VCaP (cell line): ENCODE data around the gene CCDC78.
"Not testable (repeated sequence)": the region's sequence is repeated elsewhere in the genome, so short reads cannot be mapped to it uniquely, and the experiment has no call there.

Experiments used
- H3K27ac ChIP-seq: fragments of 450-650 bp; 2 replicates; pipeline ENCODE4 v1.5.1; 2017
- TF ChIP-seq, protein P1 (sequence below): fragments of 450-650 bp; conservative IDR thresholded peaks from 2 replicates; pipeline ENCODE4 v1.5.1; 2017; ENCODE audit warnings: mild to moderate bottlenecking, moderate library complexity

CCDC78 gene

DNA sequence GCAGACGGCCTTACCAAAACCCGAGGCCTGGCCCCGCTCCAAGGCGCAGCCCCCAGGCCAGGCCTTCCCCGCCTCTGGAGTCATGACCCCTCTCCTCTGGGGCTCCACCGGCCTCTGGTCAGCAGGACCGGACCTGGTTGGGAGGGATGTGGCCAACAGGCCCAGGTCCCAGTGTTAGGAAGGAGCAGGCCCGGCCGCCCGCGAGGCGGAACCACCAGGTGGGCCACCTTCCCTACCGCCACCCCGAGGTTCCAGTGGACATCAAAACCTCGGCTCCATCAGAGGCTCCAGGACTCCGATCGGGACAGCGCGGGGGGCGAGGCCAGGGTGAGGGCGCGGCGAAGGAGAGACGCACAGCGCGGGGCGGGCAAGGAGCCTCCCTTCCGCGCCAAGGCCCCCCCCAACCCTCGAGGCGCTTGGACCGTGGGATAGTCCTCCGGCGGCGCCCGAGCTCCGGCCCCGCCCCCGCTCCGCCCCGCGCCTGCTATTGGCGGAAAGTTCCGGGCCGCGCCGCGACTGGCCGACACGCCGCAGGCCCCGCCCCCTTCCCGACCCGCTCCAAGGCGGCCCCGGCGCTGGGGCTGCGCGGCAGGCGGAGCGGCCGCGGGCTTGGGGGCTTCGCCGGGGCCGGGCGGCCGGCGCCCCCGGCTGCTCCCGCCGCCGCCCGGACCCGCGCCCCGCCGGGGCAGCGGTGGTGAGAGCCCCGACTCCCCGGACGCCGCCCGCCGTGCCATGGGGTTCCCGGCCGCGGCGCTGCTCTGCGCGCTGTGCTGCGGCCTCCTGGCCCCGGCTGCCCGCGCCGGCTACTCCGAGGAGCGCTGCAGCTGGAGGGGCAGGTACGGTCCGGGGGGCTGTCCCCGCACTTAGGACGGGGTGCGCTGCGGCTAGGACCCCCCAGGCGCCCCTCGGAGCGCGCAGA, 11.4 kb downstream of the CCDC78 start, which contains the start of gene METRN:
Gene METRN (plus strand): TSS at position 561 of the 919 bp plus-strand sequence. CDS start 172 bp downstream, at position 733.
- TF ChIP-seq, protein P1, sequence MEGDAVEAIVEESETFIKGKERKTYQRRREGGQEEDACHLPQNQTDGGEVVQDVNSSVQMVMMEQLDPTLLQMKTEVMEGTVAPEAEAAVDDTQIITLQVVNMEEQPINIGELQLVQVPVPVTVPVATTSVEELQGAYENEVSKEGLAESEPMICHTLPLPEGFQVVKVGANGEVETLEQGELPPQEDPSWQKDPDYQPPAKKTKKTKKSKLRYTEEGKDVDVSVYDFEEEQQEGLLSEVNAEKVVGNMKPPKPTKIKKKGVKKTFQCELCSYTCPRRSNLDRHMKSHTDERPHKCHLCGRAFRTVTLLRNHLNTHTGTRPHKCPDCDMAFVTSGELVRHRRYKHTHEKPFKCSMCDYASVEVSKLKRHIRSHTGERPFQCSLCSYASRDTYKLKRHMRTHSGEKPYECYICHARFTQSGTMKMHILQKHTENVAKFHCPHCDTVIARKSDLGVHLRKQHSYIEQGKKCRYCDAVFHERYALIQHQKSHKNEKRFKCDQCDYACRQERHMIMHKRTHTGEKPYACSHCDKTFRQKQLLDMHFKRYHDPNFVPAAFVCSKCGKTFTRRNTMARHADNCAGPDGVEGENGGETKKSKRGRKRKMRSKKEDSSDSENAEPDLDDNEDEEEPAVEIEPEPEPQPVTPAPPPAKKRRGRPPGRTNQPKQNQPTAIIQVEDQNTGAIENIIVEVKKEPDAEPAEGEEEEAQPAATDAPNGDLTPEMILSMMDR, result no peak
- H3K27ac ChIP-seq, result peak within 1 kb of the TSS; percentile 53

DNA sequence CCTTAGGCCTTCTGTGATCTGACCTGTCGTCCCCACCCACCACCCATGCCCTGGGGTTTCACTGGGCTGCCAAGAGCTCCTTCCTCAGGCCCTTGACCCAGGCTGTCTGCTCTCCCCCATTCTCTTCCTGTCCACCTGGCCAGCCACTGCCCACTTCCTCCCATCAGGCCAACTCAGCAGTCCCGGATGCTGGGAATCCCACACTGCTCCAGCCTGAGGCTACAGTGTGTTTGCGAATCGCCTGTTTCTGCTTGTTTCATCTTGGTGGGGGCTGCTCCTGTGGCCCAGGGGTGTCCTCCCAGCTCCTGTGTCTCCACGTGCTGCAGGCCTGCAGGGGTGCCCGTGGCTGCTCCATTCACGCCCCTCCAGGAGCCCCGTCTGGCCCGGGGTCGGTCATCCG, 12.2 kb downstream of the CCDC78 start:
- TF ChIP-seq, protein P1, result no peak
- 0 out of 2 replicates have a peak overlapping the region, but pooled peaks have one; percentile 3 for H3K27ac ChIP-seq

- not testable (repeated sequence) for H3K27ac ChIP-seq
- TF ChIP-seq, protein P1, result peak; percentile 37
Observed at GRCh38 chr16:712740-713250, 13.4 kb downstream of the CCDC78 start.

GRCh38 chr16:711548-712320, 14.5 kb downstream of the CCDC78 start:
- no peak overlapping the region for H3K27ac ChIP-seq
- TF ChIP-seq, protein P1, result peak; percentile 89

DNA sequence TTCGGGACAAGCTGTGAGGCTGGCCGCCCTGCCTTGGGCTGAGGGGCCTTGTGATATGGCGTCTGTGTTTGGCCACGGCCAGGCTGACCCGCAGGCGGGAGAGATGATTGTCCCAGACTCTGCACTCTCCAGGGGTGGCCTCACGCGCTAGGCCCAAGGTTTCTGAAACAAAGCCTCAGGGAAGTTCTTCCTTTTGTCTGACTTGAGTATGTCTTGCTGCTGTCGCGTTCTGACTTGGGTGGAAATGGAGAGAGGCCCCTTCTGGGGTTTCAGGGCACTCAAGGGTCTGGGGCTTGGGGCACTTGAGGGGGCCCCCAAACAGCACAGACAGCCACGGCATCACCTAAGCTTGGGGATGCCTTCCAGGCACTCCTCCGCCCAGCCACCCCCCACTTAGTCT, 15.2 kb downstream of the CCDC78 start:
- TF ChIP-seq, protein P1, result no peak
- H3K27ac ChIP-seq, result no peak overlapping the region

GRCh38 chr16:710500-711075, 15.7 kb downstream of the CCDC78 start:
- TF ChIP-seq, protein P1, result no peak
- H3K27ac ChIP-seq, result no peak overlapping the region
